Neural progenitor cell (in vitro differentiated cells): ENCODE measurements around the gene DYNAP.

ENCODE experiments used
- EZH2 ChIP-seq: fragments of 200-600 bp; sonication (generic); IDR thresholded peaks from 2 replicates; pipeline ENCODE4 v1.6.1; 2017; ENCODE audit warnings: antibody characterized with exemption, mild to moderate bottlenecking, moderate library complexity
- EZH2phosphoT487 ChIP-seq: fragments of 200-600 bp; sonication (generic); IDR thresholded peaks from 2 replicates; pipeline ENCODE4 v1.6.1; 2017; ENCODE audit warnings: antibody characterized with exemption
- TF ChIP-seq, protein P1 (sequence below): fragments of 200-600 bp; sonication (generic); IDR thresholded peaks from 2 replicates; pipeline ENCODE4 v1.5.1; 2017; ENCODE audit warnings: antibody characterized with exemption, mild to moderate bottlenecking

DNA sequence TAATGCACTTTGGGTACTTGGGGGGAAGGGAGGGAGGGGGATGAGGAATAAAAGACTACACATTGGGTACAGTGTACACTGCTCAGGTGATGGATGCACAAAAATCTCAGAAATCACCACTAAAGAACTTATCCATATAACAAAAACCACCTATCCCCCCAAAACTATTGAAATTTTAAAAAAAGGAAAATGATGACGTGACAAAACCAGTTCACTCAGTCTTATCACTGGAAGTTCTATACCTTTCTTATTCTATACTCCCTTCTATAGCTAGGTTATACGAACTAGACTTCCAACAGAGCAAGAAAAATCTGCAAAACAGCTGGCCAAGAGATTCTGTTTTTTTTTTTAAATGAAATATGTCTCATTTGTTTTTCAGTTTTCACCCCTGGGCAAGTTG lies 20.8 kb downstream of the DYNAP start:
- TF ChIP-seq, protein P1, sequence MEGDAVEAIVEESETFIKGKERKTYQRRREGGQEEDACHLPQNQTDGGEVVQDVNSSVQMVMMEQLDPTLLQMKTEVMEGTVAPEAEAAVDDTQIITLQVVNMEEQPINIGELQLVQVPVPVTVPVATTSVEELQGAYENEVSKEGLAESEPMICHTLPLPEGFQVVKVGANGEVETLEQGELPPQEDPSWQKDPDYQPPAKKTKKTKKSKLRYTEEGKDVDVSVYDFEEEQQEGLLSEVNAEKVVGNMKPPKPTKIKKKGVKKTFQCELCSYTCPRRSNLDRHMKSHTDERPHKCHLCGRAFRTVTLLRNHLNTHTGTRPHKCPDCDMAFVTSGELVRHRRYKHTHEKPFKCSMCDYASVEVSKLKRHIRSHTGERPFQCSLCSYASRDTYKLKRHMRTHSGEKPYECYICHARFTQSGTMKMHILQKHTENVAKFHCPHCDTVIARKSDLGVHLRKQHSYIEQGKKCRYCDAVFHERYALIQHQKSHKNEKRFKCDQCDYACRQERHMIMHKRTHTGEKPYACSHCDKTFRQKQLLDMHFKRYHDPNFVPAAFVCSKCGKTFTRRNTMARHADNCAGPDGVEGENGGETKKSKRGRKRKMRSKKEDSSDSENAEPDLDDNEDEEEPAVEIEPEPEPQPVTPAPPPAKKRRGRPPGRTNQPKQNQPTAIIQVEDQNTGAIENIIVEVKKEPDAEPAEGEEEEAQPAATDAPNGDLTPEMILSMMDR = no peak
- TF ChIP-seq EZH2phosphoT487 (no peak), EZH2 (no peak)
